ENCODE data around the gene EPC1. TPM values are rescaled to one million over a fixed set of nuclear protein-coding genes. Genes with fewer than 3 reads are reported as not detected.

Gene EPC1
- total RNA-seq, 1 donor from 2014 or later = 25.7 TPM

GRCh38 chr10:32348297-32349198, 1.6 kb upstream of the EPC1 start:
- Mint-ChIP-seq H3K27ac (ENCODE audit: unreplicated experiment) (peak overlapping the region; percentile 1), H3K9me3 (ENCODE audit: unreplicated experiment) (no peaks in the 10 kb centered on the region), H3K27me3 (ENCODE audit: low read depth, unreplicated experiment) (no peaks in the 10 kb centered on the region), H3K4me3 (ENCODE audit: unreplicated experiment) (peak overlapping the region; percentile 34), H3K4me1 (ENCODE audit: low read depth, unreplicated experiment) (peaks cover 17% of the 10 kb centered on the region), H3K36me3 (ENCODE audit: low read depth, unreplicated experiment) (peaks cover 3% of the 10 kb centered on the region)
- Histone ChIP-seq H3K4me2 (ENCODE audit: low read length) (no peak overlapping the region), H3K79me2 (ENCODE audit: insufficient read depth, low read length) (peaks cover 74% of the 10 kb centered on the region), H3K4me3 (ENCODE audit: insufficient read depth, low read depth, low read length) (no peak overlapping the region), H3K36me3 (ENCODE audit: insufficient read depth, low read length) (peaks cover 2% of the 10 kb centered on the region), H3K27ac (ENCODE audit: low read depth, low read length) (no peak overlapping the region), H3K4me1 (ENCODE audit: insufficient read depth, low read length) (peaks cover 9% of the 10 kb centered on the region), H4K20me1 (ENCODE audit: insufficient read depth, low read length) (peaks cover 64% of the 10 kb centered on the region), H3K9ac (ENCODE audit: low read length) (no peak overlapping the region), H2AFZ (ENCODE audit: low read depth, low read length) (no peak overlapping the region), H3K9me3 (ENCODE audit: insufficient read depth, low read depth, low read length) (no peaks in the 10 kb centered on the region), H3K27me3 (ENCODE audit: insufficient read depth, low read length) (no peaks in the 10 kb centered on the region)
- DNase-seq (ENCODE audit: low read depth) (no peak), FAIRE-seq (no peak)
- TF ChIP-seq, protein P1, sequence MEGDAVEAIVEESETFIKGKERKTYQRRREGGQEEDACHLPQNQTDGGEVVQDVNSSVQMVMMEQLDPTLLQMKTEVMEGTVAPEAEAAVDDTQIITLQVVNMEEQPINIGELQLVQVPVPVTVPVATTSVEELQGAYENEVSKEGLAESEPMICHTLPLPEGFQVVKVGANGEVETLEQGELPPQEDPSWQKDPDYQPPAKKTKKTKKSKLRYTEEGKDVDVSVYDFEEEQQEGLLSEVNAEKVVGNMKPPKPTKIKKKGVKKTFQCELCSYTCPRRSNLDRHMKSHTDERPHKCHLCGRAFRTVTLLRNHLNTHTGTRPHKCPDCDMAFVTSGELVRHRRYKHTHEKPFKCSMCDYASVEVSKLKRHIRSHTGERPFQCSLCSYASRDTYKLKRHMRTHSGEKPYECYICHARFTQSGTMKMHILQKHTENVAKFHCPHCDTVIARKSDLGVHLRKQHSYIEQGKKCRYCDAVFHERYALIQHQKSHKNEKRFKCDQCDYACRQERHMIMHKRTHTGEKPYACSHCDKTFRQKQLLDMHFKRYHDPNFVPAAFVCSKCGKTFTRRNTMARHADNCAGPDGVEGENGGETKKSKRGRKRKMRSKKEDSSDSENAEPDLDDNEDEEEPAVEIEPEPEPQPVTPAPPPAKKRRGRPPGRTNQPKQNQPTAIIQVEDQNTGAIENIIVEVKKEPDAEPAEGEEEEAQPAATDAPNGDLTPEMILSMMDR (IDR thresholded peaks at IDR 0.05; ENCODE audit: insufficient read depth, low read depth, low read length) = no peak
- no peak for TF ChIP-seq EZH2 (IDR thresholded peaks at IDR 0.05; ENCODE audit: insufficient read depth, low read length)

DNA sequence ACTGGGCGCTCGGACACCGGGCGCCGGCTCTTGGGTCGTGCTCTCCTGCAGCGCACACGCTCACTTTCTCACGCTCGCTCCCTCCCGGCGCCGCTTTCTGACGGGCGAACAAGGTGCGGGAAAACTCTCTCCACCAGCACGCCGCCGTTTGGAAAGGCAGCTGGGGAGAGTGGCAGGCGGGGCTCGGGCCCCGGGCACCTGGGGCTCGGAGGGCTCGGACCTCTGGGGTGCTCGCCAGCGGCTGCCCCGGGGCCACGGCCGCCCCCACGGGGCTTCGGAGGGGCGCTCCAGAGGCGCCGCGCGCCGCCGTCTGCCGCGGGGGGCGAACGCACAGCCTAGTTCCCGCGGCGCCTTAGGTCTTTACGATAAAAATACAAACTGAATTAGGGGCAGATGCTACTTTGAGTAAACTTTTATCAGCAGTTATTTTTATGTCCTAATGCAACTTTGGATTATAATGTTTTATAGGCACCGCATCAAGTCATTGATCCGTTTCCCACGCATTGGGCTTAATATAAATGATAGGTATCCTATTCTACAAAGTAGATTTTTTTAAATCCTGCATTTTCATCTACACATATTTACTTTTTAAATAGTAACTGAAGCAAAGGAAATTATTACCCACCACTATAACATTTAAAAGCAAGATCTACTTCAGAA, 535 bp upstream of the EPC1 start:
- peak overlapping the region; percentile 65 for H2AFZ ChIP-seq (ENCODE audit: low read depth, low read length)
- H3K36me3 Mint-ChIP-seq (ENCODE audit: low read depth, unreplicated experiment) = peaks cover 3% of the 10 kb centered on the region
- peaks cover 9% of the 10 kb centered on the region for H3K4me1 ChIP-seq (ENCODE audit: insufficient read depth, low read length)
- peaks cover 2% of the 10 kb centered on the region for H3K36me3 ChIP-seq (ENCODE audit: insufficient read depth, low read length)
- peak overlapping the region; percentile 92 for H3K4me2 ChIP-seq (ENCODE audit: low read length)
- H3K9ac ChIP-seq (ENCODE audit: low read length) = peak overlapping the region; percentile 100
- H4K20me1 ChIP-seq (ENCODE audit: insufficient read depth, low read length) = peaks cover 57% of the 10 kb centered on the region
- H3K27ac ChIP-seq (ENCODE audit: low read depth, low read length) = peak overlapping the region; percentile 100
- peak overlapping the region; percentile 91 for H3K4me3 ChIP-seq (ENCODE audit: insufficient read depth, low read depth, low read length)
- H3K4me1 Mint-ChIP-seq (ENCODE audit: low read depth, unreplicated experiment) = peaks cover 18% of the 10 kb centered on the region
- no peak for TF ChIP-seq EZH2 (IDR thresholded peaks at IDR 0.05; ENCODE audit: insufficient read depth, low read length)
- TF ChIP-seq, protein P1 (IDR thresholded peaks at IDR 0.05; ENCODE audit: insufficient read depth, low read depth, low read length) = no peak
- H3K9me3 Mint-ChIP-seq (ENCODE audit: unreplicated experiment) = no peaks in the 10 kb centered on the region
- peaks cover 77% of the 10 kb centered on the region for H3K79me2 ChIP-seq (ENCODE audit: insufficient read depth, low read length)
- no peaks in the 10 kb centered on the region for H3K9me3 ChIP-seq (ENCODE audit: insufficient read depth, low read depth, low read length)
- DNase-seq (ENCODE audit: low read depth) (no peak), FAIRE-seq (no peak)
- H3K27me3 ChIP-seq (ENCODE audit: insufficient read depth, low read length) = no peaks in the 10 kb centered on the region
- peak overlapping the region; percentile 80 for H3K27ac Mint-ChIP-seq (ENCODE audit: unreplicated experiment)
- H3K27me3 Mint-ChIP-seq (ENCODE audit: low read depth, unreplicated experiment) = no peaks in the 10 kb centered on the region
- H3K4me3 Mint-ChIP-seq (ENCODE audit: unreplicated experiment) = peak overlapping the region; percentile 79
